Endodermal cell (in vitro differentiated cells): Measurements from ENCODE around the gene HEATR3. TPM values are rescaled to one million over a fixed set of nuclear protein-coding genes. Genes with fewer than 3 reads are reported as not detected.
A peak's percentile ranks its signal among the peaks of the same experiment; 100 is the strongest.

ENCODE experiments used
- DNase-seq: peaks from one replicate; pipeline ENCODE4 v3.0.0-alpha.2; 2017
- H3K27ac ChIP-seq: 2 replicates; pipeline ENCODE4 v1.5.1; 2013; ENCODE audit warnings: mild to moderate bottlenecking, low read depth, low read length, moderate library complexity
- H3K27me3 ChIP-seq: 2 replicates; pipeline ENCODE4 v1.6.1; 2013; ENCODE audit warnings: mild to moderate bottlenecking, low read length, moderate library complexity; ENCODE audit not compliant: insufficient read depth, control insufficient read depth, poor library complexity, severe bottlenecking
- H3K36me3 ChIP-seq: 2 replicates; pipeline ENCODE4 v1.7.0; 2013; ENCODE audit warnings: mild to moderate bottlenecking, low read length, moderate library complexity; ENCODE audit not compliant: control insufficient read depth, insufficient read depth
- H3K4me1 ChIP-seq: one replicate; pipeline ENCODE4 v1.7.0; 2013; ENCODE audit warnings: low read length; ENCODE audit not compliant: control insufficient read depth, insufficient read depth
- H3K4me3 ChIP-seq: 2 replicates; pipeline ENCODE4 v1.5.1; 2013; ENCODE audit warnings: mild to moderate bottlenecking, low read length, moderate library complexity
- H3K9ac ChIP-seq: 2 replicates; pipeline ENCODE4 v1.6.1; 2013; ENCODE audit warnings: mild to moderate bottlenecking, low read length, moderate library complexity; ENCODE audit not compliant: poor library complexity, severe bottlenecking; ENCODE audit errors: extremely low read depth
- H3K9me3 ChIP-seq: 2 replicates; pipeline ENCODE4 v1.6.1; 2013; ENCODE audit warnings: mild to moderate bottlenecking, low read length, moderate library complexity; ENCODE audit not compliant: control insufficient read depth
- H3K27ac Mint-ChIP-seq: 2 replicates; pipeline ENCODE4 v1.8.0; 2020; ENCODE audit warnings: mixed read lengths
- H3K27me3 Mint-ChIP-seq: 2 replicates; pipeline ENCODE4 v1.8.0; 2021; ENCODE audit warnings: mild to moderate bottlenecking, mixed read lengths; ENCODE audit not compliant: insufficient read depth
- H3K36me3 Mint-ChIP-seq: 2 replicates; pipeline ENCODE4 v1.8.0; 2020; ENCODE audit warnings: low read depth, mixed read lengths
- H3K4me1 Mint-ChIP-seq: 2 replicates; pipeline ENCODE4 v1.8.0; 2020; ENCODE audit warnings: mixed read lengths
- H3K4me3 Mint-ChIP-seq: 2 replicates; pipeline ENCODE4 v1.8.0; 2020; ENCODE audit warnings: mild to moderate bottlenecking, moderate library complexity, mixed read lengths
- H3K9me3 Mint-ChIP-seq: 2 replicates; pipeline ENCODE4 v1.8.0; 2020; ENCODE audit warnings: mild to moderate bottlenecking, mixed read lengths
- CTCF ChIP-seq: fragments of 200-600 bp; sonication (generic); conservative IDR thresholded peaks from 2 replicates; pipeline ENCODE4 v1.5.0; 2021; ENCODE audit warnings: antibody characterized with exemption, mild to moderate bottlenecking
- WGBS, 2 experiments: methylation state at CpG; one replicate each; pipeline versions ENCODE4 v1.1.5 to v1.1.7; 2013; ENCODE audit warnings: missing lambda C conversion rate in 2 of 2, mixed read lengths in 1 of 2; ENCODE audit not compliant: insufficient coverage in 1 of 2, insufficient read length in 1 of 2; 5-methylcytosine and 5-hydroxymethylcytosine counted together
- long read RNA-seq, 4 experiments: library from polyadenylated mRNA in 2 of 4; library from RNA in 1 of 4; library from capped mRNA in 1 of 4; stranded (forward) in 3 of 4; unstranded in 1 of 4; transcript quantifications; one replicate each; pipeline ENCODE4 v2.0.0, GENCODE V29; 2020 to 2021; ENCODE audit warnings: inconsistent platforms in 1 of 4
- polyA plus RNA-seq, 2 experiments: library from polyadenylated mRNA; stranded (reverse); fragments of 50-300 nt; gene quantifications; one replicate each; pipeline ENCODE4 v1.2.3, GENCODE V29; 2013
- total RNA-seq, 2 donors: library from RNA; stranded (reverse); fragmentation: NEBNext Ultra II Directional in 1 of 2; extraction: Animal tissue kit (Norgen Biotek cat#: 25700) in 1 of 2; gene quantifications; 2 replicates in 1 of 2; 3 replicates in 1 of 2; pipeline ENCODE4 v1.2.1, GENCODE V29; 2021

Gene HEATR3
- 10 to 100 TPM; 13.0 to 14.9 TPM for total RNA-seq
- 17.5 TPM for polyA plus RNA-seq (2013, experiment 1 of 2)
- 16.2 TPM for polyA plus RNA-seq (2013, experiment 2 of 2)
- long read RNA-seq, experiment 1, partial matches to known transcripts = 2 of 2 reads
- long read RNA-seq, experiment 1, other reads (novel, unspliced or antisense) = 0 of 2 reads
- long read RNA-seq, experiment 2, partial matches to known transcripts = 0 of 5 reads
- long read RNA-seq, experiment 2, other reads (novel, unspliced or antisense) = 4 of 5 reads
- long read RNA-seq, experiment 3, transcript HEATR3-201 (15 exons, 3,560 nt) = major isoform, 5 of 17 reads
- long read RNA-seq, experiment 3, partial matches to known transcripts = 3 of 17 reads
- long read RNA-seq, experiment 3, other reads (novel, unspliced or antisense) = 9 of 17 reads
- long read RNA-seq, experiment 4, partial matches to known transcripts = 1 of 1 reads
- long read RNA-seq, experiment 4, other reads (novel, unspliced or antisense) = 0 of 1 reads

- peak within 1 kb of the TSS; percentile 79 for H3K4me3 Mint-ChIP-seq
- no peaks in the 10 kb centered on the region for H3K27me3 Mint-ChIP-seq
- Histone ChIP-seq H3K36me3 (peaks cover 22% of the 10 kb centered on the region), H3K27ac (peak within 1 kb of the TSS; percentile 91), H3K9me3 (no peaks in the 10 kb centered on the region), H3K4me1 (no peaks in the 10 kb centered on the region), H3K4me3 (peak within 1 kb of the TSS; percentile 84), H3K27me3 (no peaks in the 10 kb centered on the region), H3K9ac (peak within 1 kb of the TSS; percentile 68)
- H3K4me1 Mint-ChIP-seq = peaks cover 15% of the 10 kb centered on the region
- DNase-seq = peak; percentile 98
- no peak for TF ChIP-seq CTCF
- peaks cover 3% of the 10 kb centered on the region for H3K36me3 Mint-ChIP-seq
- H3K27ac Mint-ChIP-seq = peak within 1 kb of the TSS; percentile 91
- 0 to 2% methylated on average over 21 to 90 of the region's 91 CpGs for WGBS, 2 experiments
- no peaks in the 10 kb centered on the region for H3K9me3 Mint-ChIP-seq
Measured at GRCh38 chr16:50065624-50066481, at the start of gene HEATR3. HEATR3 (plus strand) TSS chr16:50065970; CDS start chr16:50066132, 162 bp downstream.

- Mint-ChIP-seq H3K27me3 (no peaks in the 10 kb centered on the region), H3K4me1 (peaks cover 9% of the 10 kb centered on the region), H3K36me3 (no peaks in the 10 kb centered on the region), H3K4me3 (no peak overlapping the region), H3K27ac (no peak overlapping the region), H3K9me3 (no peaks in the 10 kb centered on the region)
- WGBS, 2 experiments = 91 to 97% methylated on average over 6 to 9 of the region's 9 CpGs
- TF ChIP-seq CTCF = no peak
- no peak for DNase-seq
- Histone ChIP-seq H3K9me3 (no peaks in the 10 kb centered on the region), H3K27me3 (no peaks in the 10 kb centered on the region), H3K27ac (no peak overlapping the region), H3K9ac (no peak overlapping the region), H3K4me3 (no peak overlapping the region), H3K4me1 (no peaks in the 10 kb centered on the region), H3K36me3 (no peaks in the 10 kb centered on the region)
Measured at GRCh38 chr16:50017553-50017952, 48.2 kb upstream of the HEATR3 start.

GRCh38 chr16:50021544-50021943 is 44.2 kb upstream of the HEATR3 start:
- Mint-ChIP-seq H3K4me1 (peaks cover 18% of the 10 kb centered on the region), H3K9me3 (no peaks in the 10 kb centered on the region), H3K27ac (no peak overlapping the region), H3K27me3 (no peaks in the 10 kb centered on the region), H3K36me3 (no peaks in the 10 kb centered on the region), H3K4me3 (no peak overlapping the region)
- Histone ChIP-seq H3K4me1 (no peaks in the 10 kb centered on the region), H3K27me3 (no peaks in the 10 kb centered on the region), H3K9me3 (no peaks in the 10 kb centered on the region), H3K4me3 (no peak overlapping the region), H3K27ac (no peak overlapping the region), H3K9ac (no peak overlapping the region), H3K36me3 (no peaks in the 10 kb centered on the region)
- peak; percentile 70 for TF ChIP-seq CTCF
- 33 to 47% methylated on average over 1 to 2 of the region's 2 CpGs for WGBS, 2 experiments
- peak; percentile 77 for DNase-seq
